Activated CD4-positive, CD25-positive, alpha-beta regulatory T cell (primary cell): Measurements from ENCODE around the gene ZC3H13.

ENCODE experiments used
- DNase-seq, 4 experiments: peaks; one replicate each; lab custom pipeline; 2025; lab: John Stamatoyannopoulos, UW

Gene ZC3H13

GRCh38 chr13:46058268-46058667 lies 5.7 kb upstream of the ZC3H13 start:
- DNase-seq, result no peak

- no peak for DNase-seq
Observed at GRCh38 chr13:46057256-46058015, 4.9 kb upstream of the ZC3H13 start.

GRCh38 chr13:46053162-46054012 lies 841 bp upstream of the ZC3H13 start:
- no peak for DNase-seq

GRCh38 chr13:46051968-46052318 lies 603 bp downstream of the ZC3H13 start:
- DNase-seq, result no peak

- DNase-seq, result no peak
Observed at GRCh38 chr13:46050771-46051170, 1.8 kb downstream of the ZC3H13 start.

GRCh38 chr13:46045424-46045823 lies 7.1 kb downstream of the ZC3H13 start:
- no peak for DNase-seq

GRCh38 chr13:46043647-46044046 lies 8.9 kb downstream of the ZC3H13 start:
- DNase-seq, result no peak

- DNase-seq, result no peak
Observed at GRCh38 chr13:46041419-46041839, 11.1 kb downstream of the ZC3H13 start.

- DNase-seq, result no peak
Observed at GRCh38 chr13:46040763-46041162, 11.8 kb downstream of the ZC3H13 start.

- DNase-seq, result no peak
Observed at GRCh38 chr13:46039411-46040182, 12.9 kb downstream of the ZC3H13 start.

GRCh38 chr13:46038296-46038695 lies 14.2 kb downstream of the ZC3H13 start:
- no peak for DNase-seq

- DNase-seq, result no peak
Observed at GRCh38 chr13:46035066-46035465, 17.5 kb downstream of the ZC3H13 start.

- no peak for DNase-seq
Observed at GRCh38 chr13:46032341-46032740, 20.2 kb downstream of the ZC3H13 start.

GRCh38 chr13:46031581-46032263 lies 20.8 kb downstream of the ZC3H13 start:
- no peak for DNase-seq

GRCh38 chr13:46025157-46025556 lies 27.4 kb downstream of the ZC3H13 start:
- no peak for DNase-seq

- no peak for DNase-seq
Observed at GRCh38 chr13:46022481-46022880, 30.1 kb downstream of the ZC3H13 start.

GRCh38 chr13:46016216-46016615 lies 36.3 kb downstream of the ZC3H13 start:
- DNase-seq, result no peak

- no peak for DNase-seq
Observed at GRCh38 chr13:46015366-46015765, 37.2 kb downstream of the ZC3H13 start.

- no peak for DNase-seq
Observed at GRCh38 chr13:46012404-46012803, 40.1 kb downstream of the ZC3H13 start.

- no peak for DNase-seq
Observed at GRCh38 chr13:46010148-46010547, 42.4 kb downstream of the ZC3H13 start.

GRCh38 chr13:46008631-46009030 lies 43.9 kb downstream of the ZC3H13 start:
- no peak for DNase-seq
